Measurements from ENCODE around the gene GAB3. TPM values are rescaled to one million over a fixed set of nuclear protein-coding genes. Genes with fewer than 3 reads are reported as not detected.

The GAB3 gene
- total RNA-seq, 4 donors from 2014 or later, result 2.9 to 5.5 (median 5.1) TPM

DNA sequence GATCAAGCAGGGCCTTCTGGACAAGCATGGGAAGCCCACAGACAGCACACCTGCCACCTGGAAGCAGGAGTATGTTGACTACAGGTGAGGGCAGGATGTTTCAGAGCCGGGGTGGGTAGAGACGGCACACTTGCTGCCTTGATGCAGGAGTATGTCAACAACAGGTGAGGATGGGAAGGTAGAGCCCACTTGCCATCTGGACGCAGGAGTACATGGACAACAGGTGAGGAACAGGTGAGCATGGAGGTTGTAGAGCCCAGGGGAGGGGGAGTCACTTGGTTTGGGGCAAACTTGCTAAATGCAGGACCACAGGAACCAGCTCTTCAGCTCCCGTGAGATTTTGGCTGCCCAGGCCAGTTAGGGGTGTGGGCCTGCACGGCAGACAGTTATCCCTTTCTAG lies 23.7 kb upstream of the GAB3 start:
- 85% methylated on average over 4 of the region's 5 CpGs; no CpG with 5 or more reads in 1 of the 2 donors for whole genome bisulfite sequencing, 2 donors (ENCODE audit: low coverage in 1 of 2)
- peaks cover 0 to 76% of the 10 kb centered on the region in 2 donors for H3K36me3 ChIP-seq

GRCh38 chrX:154762537-154763296 lies 11.8 kb upstream of the GAB3 start, which contains the start of gene DKC1:
Gene DKC1, plus strand, starts transcription at chrX:154762864. Its CDS starts 102 bp downstream, at chrX:154762966.
- peaks cover 0 to 19% (median 0%) of the 10 kb centered on the region in 3 donors for H3K4me1 ChIP-seq
- H3K9me3 ChIP-seq, result no peaks in the 10 kb centered on the region
- H3K27me3 ChIP-seq, result no peaks in the 10 kb centered on the region
- WGBS, 2 donors (ENCODE audit: low coverage in 1 of 2), result 0 to 43% methylated on average over 2 to 6 of the region's 84 CpGs
- peaks cover 0 to 27% of the 10 kb centered on the region in 2 donors for H3K36me3 ChIP-seq
- peak; percentile 97 for ATAC-seq
- H3K4me3 ChIP-seq, result peak within 1 kb of the TSS; percentile 70 to 90
- H3K27ac ChIP-seq, result peak within 1 kb of the TSS; percentile 40 to 82 (median 78)
- TF ChIP-seq POLR2AphosphoS5 (IDR thresholded peaks at IDR 0.05) (peak; percentile 54), POLR2A (IDR thresholded peaks at IDR 0.05) (peak in 1 of 2 donors; percentile 25), EP300 (IDR thresholded peaks at IDR 0.05) (no peak)
- TF ChIP-seq, protein P1, sequence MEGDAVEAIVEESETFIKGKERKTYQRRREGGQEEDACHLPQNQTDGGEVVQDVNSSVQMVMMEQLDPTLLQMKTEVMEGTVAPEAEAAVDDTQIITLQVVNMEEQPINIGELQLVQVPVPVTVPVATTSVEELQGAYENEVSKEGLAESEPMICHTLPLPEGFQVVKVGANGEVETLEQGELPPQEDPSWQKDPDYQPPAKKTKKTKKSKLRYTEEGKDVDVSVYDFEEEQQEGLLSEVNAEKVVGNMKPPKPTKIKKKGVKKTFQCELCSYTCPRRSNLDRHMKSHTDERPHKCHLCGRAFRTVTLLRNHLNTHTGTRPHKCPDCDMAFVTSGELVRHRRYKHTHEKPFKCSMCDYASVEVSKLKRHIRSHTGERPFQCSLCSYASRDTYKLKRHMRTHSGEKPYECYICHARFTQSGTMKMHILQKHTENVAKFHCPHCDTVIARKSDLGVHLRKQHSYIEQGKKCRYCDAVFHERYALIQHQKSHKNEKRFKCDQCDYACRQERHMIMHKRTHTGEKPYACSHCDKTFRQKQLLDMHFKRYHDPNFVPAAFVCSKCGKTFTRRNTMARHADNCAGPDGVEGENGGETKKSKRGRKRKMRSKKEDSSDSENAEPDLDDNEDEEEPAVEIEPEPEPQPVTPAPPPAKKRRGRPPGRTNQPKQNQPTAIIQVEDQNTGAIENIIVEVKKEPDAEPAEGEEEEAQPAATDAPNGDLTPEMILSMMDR (IDR thresholded peaks at IDR 0.05), result peak in 2 of 4 experiments; percentile 8 to 43

More for the DNA sequence above, 23.7 kb upstream of the GAB3 start:
- Histone ChIP-seq H3K4me3 (no peak overlapping the region), H3K27me3 (no peaks in the 10 kb centered on the region), H3K9me3 (no peaks in the 10 kb centered on the region), H3K27ac (no peak overlapping the region), H3K4me1 (no peaks in the 10 kb centered on the region)
- TF ChIP-seq, protein P1 (IDR thresholded peaks at IDR 0.05), result no peak
- TF ChIP-seq POLR2AphosphoS5 (IDR thresholded peaks at IDR 0.05) (no peak), POLR2A (IDR thresholded peaks at IDR 0.05) (no peak), EP300 (IDR thresholded peaks at IDR 0.05) (no peak)
- ATAC-seq, result no peak

GRCh38 chrX:154761977-154762536 lies 11.2 kb upstream of the GAB3 start:
- Histone ChIP-seq H3K4me1 (peaks cover 0 to 19% (median 0%) of the 10 kb centered on the region in 3 donors), H3K4me3 (peak overlapping the region; percentile 70 to 90), H3K27ac (peak overlapping the region; percentile 16 to 82 (median 67)), H3K27me3 (no peaks in the 10 kb centered on the region), H3K9me3 (no peaks in the 10 kb centered on the region), H3K36me3 (peaks cover 0 to 21% of the 10 kb centered on the region in 2 donors)
- ATAC-seq, result no peak
- WGBS, 2 donors (ENCODE audit: low coverage in 1 of 2), result 15 to 61% methylated on average over 9 to 11 of the region's 11 CpGs
- TF ChIP-seq POLR2AphosphoS5 (IDR thresholded peaks at IDR 0.05), result no peak
- TF ChIP-seq, protein P1 (IDR thresholded peaks at IDR 0.05), result no peak
- TF ChIP-seq POLR2A (IDR thresholded peaks at IDR 0.05), result no peak

DNA sequence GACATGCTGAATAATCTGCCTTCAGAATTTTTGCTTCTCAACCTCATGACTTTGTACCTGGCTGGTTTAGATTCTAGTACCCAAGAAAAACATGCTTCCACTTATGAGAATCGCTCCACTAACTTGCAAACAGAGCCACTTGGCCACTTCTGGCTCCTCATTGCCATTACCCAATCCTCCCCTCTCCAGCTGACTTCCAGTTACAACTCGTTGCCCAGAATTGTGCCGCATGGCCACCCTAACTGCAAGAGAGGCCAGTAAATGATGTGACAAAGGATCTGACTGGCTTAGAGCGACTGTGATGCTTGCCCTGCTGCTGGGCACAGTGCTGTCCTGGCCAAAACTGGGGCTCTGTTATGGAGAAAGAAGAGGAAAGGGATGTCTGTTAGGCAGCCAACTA lies 7.8 kb upstream of the GAB3 start:
- ATAC-seq, result no peak
- no peaks in the 10 kb centered on the region for H3K27me3 ChIP-seq
- WGBS, 2 donors (ENCODE audit: low coverage in 1 of 2), result 60 to 65% methylated on average over 1 to 4 of the region's 4 CpGs
- H3K27ac ChIP-seq, result no peak overlapping the region
- H3K36me3 ChIP-seq, result no peaks in the 10 kb centered on the region
- peaks cover 0 to 9% (median 0%) of the 10 kb centered on the region in 3 donors for H3K4me1 ChIP-seq
- no peak overlapping the region for H3K4me3 ChIP-seq
- TF ChIP-seq POLR2AphosphoS5 (IDR thresholded peaks at IDR 0.05), result no peak
- TF ChIP-seq EP300 (IDR thresholded peaks at IDR 0.05), result no peak
- TF ChIP-seq, protein P1 (IDR thresholded peaks at IDR 0.05), result no peak
- no peak for TF ChIP-seq POLR2A (IDR thresholded peaks at IDR 0.05)
- H3K9me3 ChIP-seq, result no peaks in the 10 kb centered on the region

Measured in gastroesophageal sphincter (tissue), 4 donors.